H9 (cell line): ENCODE measurements around the gene ANAPC16. TPM values are rescaled to one million over a fixed set of nuclear protein-coding genes. Genes with fewer than 3 reads are reported as not detected.

Source experiments
- DNase-seq: peaks from one replicate; pipeline ENCODE4 v3.0.0-alpha.2; 2017
- H2AFZ ChIP-seq: one replicate; pipeline ENCODE4 v1.6.1; 2013; ENCODE audit warnings: mild to moderate bottlenecking, low read length, control low read depth, moderate library complexity
- H2AK5ac ChIP-seq: 2 replicates; pipeline ENCODE4 v1.6.1; 2013; ENCODE audit warnings: low read length, control low read depth, mixed read lengths; ENCODE audit not compliant: insufficient read length
- H2BK120ac ChIP-seq: one replicate; pipeline ENCODE4 v1.6.1; 2013; ENCODE audit warnings: low read depth, mild to moderate bottlenecking, low read length, control low read depth, inconsistent platforms; ENCODE audit not compliant: poor library complexity, severe bottlenecking
- H2BK12ac ChIP-seq: 2 replicates; pipeline ENCODE4 v1.6.1; 2013; ENCODE audit warnings: low read length, control low read depth, mixed read lengths, low read depth; ENCODE audit not compliant: insufficient read length
- H2BK15ac ChIP-seq: 2 replicates; pipeline ENCODE4 v1.6.1; 2013; ENCODE audit warnings: low read depth, low read length, control low read depth
- H2BK20ac ChIP-seq: one replicate; pipeline ENCODE4 v1.6.1; 2013; ENCODE audit warnings: low read depth, mild to moderate bottlenecking, low read length, control low read depth, inconsistent platforms; ENCODE audit not compliant: poor library complexity, severe bottlenecking
- H2BK5ac ChIP-seq: 2 replicates; pipeline ENCODE4 v1.6.1; 2013; ENCODE audit warnings: low read length, control low read depth, mixed read lengths; ENCODE audit not compliant: insufficient read length
- H3K14ac ChIP-seq: 2 replicates; pipeline ENCODE4 v1.6.1; 2013; ENCODE audit warnings: low read length, control low read depth; ENCODE audit not compliant: insufficient read depth
- H3K18ac ChIP-seq: 2 replicates; pipeline ENCODE4 v1.6.1; 2013; ENCODE audit warnings: low read depth, mild to moderate bottlenecking, mixed read lengths, low read length, control low read depth; ENCODE audit not compliant: insufficient read length
- H3K23ac ChIP-seq: 2 replicates; pipeline ENCODE4 v1.6.1; 2013; ENCODE audit warnings: low read length, control low read depth, mixed read lengths, low read depth; ENCODE audit not compliant: insufficient read length
- H3K23me2 ChIP-seq: 2 replicates; pipeline ENCODE4 v1.6.1; 2013; ENCODE audit warnings: low read depth, mild to moderate bottlenecking, mixed read lengths, low read length, control low read depth; ENCODE audit not compliant: insufficient read length, poor library complexity, severe bottlenecking
- H3K27ac ChIP-seq: 2 replicates; pipeline ENCODE4 v1.5.1; 2013; ENCODE audit warnings: low read length, control low read depth, mixed read lengths, low read depth; ENCODE audit not compliant: insufficient read length
- H3K27me3 ChIP-seq: 2 replicates; pipeline ENCODE4 v1.6.1; 2013; ENCODE audit warnings: low read length, control low read depth, inconsistent platforms; ENCODE audit not compliant: insufficient read depth
- H3K4ac ChIP-seq: 2 replicates; pipeline ENCODE4 v1.6.1; 2013; ENCODE audit warnings: low read depth, mild to moderate bottlenecking, control low read depth, inconsistent platforms, low read length, moderate library complexity
- H3K4me1 ChIP-seq: 2 replicates; pipeline ENCODE4 v1.6.1; 2013; ENCODE audit warnings: low read length, control low read depth, inconsistent platforms; ENCODE audit not compliant: insufficient read depth
- H3K4me2 ChIP-seq: 2 replicates; pipeline ENCODE4 v1.6.1; 2013; ENCODE audit warnings: low read length, control low read depth, mixed read lengths; ENCODE audit not compliant: insufficient read length, insufficient read depth
- H3K56ac ChIP-seq: 2 replicates; pipeline ENCODE4 v1.6.1; 2013; ENCODE audit warnings: low read depth, mild to moderate bottlenecking, mixed read lengths, low read length, control low read depth; ENCODE audit not compliant: insufficient read length
- H3K79me1 ChIP-seq: 2 replicates; pipeline ENCODE4 v1.6.1; 2013; ENCODE audit warnings: low read depth, mild to moderate bottlenecking, moderate library complexity, low read length, control low read depth, inconsistent platforms; ENCODE audit not compliant: insufficient read depth, poor library complexity, severe bottlenecking
- H3K79me2 ChIP-seq: 2 replicates; pipeline ENCODE4 v1.6.1; 2013; ENCODE audit warnings: low read length, control low read depth, inconsistent platforms; ENCODE audit not compliant: insufficient read depth
- H3K9ac ChIP-seq: 2 replicates; pipeline ENCODE4 v1.6.1; 2013; ENCODE audit warnings: low read length, control low read depth, mixed read lengths; ENCODE audit not compliant: insufficient read length; ENCODE audit errors: extremely low read depth
- H3K9me3 ChIP-seq: one replicate; pipeline ENCODE4 v1.6.1; 2013; ENCODE audit warnings: low read depth, low read length, inconsistent platforms; ENCODE audit not compliant: control insufficient read depth
- H3T11ph ChIP-seq: one replicate; pipeline ENCODE4 v1.6.1; 2013; ENCODE audit warnings: mild to moderate bottlenecking, low read length, control low read depth, inconsistent platforms
- H4K20me1 ChIP-seq: one replicate; pipeline ENCODE4 v1.6.1; 2013; ENCODE audit not compliant: control insufficient read depth, insufficient read length, insufficient read depth
- H4K5ac ChIP-seq: 2 replicates; pipeline ENCODE4 v1.6.1; 2013; ENCODE audit warnings: low read depth, mild to moderate bottlenecking, mixed read lengths, low read length, control low read depth; ENCODE audit not compliant: insufficient read length
- H4K8ac ChIP-seq: replicated peaks from 2 replicates; pipeline ENCODE4 v1.6.1; 2013; ENCODE audit warnings: low read length, control low read depth, mixed read lengths, low read depth; ENCODE audit not compliant: insufficient read length
- H4K91ac ChIP-seq: 2 replicates; pipeline ENCODE4 v1.6.1; 2013; ENCODE audit warnings: low read depth, mild to moderate bottlenecking, moderate library complexity, mixed read lengths, low read length, control low read depth; ENCODE audit not compliant: insufficient read length
- H3K27ac Mint-ChIP-seq, 3 experiments: 2 replicates in 2 of 3; 3 replicates in 1 of 3; pipeline ENCODE4 v1.8.0; 2020 to 2021; ENCODE audit warnings: mixed read lengths in 3 of 3, mild to moderate bottlenecking in 1 of 3, moderate library complexity in 1 of 3
- H3K27me3 Mint-ChIP-seq: 2 replicates; pipeline ENCODE4 v1.8.0; 2021; ENCODE audit warnings: low read depth, mild to moderate bottlenecking, moderate library complexity, mixed read lengths
- H3K36me3 Mint-ChIP-seq, 3 experiments: 2 replicates in 2 of 3; 3 replicates in 1 of 3; pipeline ENCODE4 v1.8.0; 2020 to 2021; ENCODE audit warnings: low read depth in 3 of 3, mixed read lengths in 3 of 3; ENCODE audit not compliant: insufficient read depth in 1 of 3
- H3K4me1 Mint-ChIP-seq, 2 experiments: 2 replicates each; pipeline ENCODE4 v1.8.0; 2020; ENCODE audit warnings: mixed read lengths in 2 of 2
- H3K4me3 Mint-ChIP-seq, 2 experiments: 2 replicates in 1 of 2; 3 replicates in 1 of 2; pipeline ENCODE4 v1.8.0; 2020 to 2021; ENCODE audit warnings: mild to moderate bottlenecking in 2 of 2, mixed read lengths in 2 of 2, moderate library complexity in 1 of 2
- H3K9me3 Mint-ChIP-seq, 2 experiments: 2 replicates in 1 of 2; 3 replicates in 1 of 2; pipeline ENCODE4 v1.8.0; 2020; ENCODE audit warnings: mild to moderate bottlenecking in 2 of 2, mixed read lengths in 2 of 2, moderate library complexity in 1 of 2
- CTCF ChIP-seq: fragments of 200-600 bp; sonication (generic); conservative IDR thresholded peaks from 3 replicates; pipeline ENCODE4 v1.8.0; 2021; ENCODE audit warnings: antibody characterized with exemption, mild to moderate bottlenecking
- WGBS: extraction: QIAGEN DNeasy Blood & Tissue Kit; methylation state at CpG from one replicate; pipeline ENCODE4 v1.1.7; 2013; ENCODE audit warnings: missing lambda C conversion rate, low lambda C conversion rate, mixed read lengths; ENCODE audit not compliant: insufficient read length; ENCODE audit errors: extremely low coverage; 5-methylcytosine and 5-hydroxymethylcytosine counted together
- total RNA-seq: library from RNA; stranded (reverse); gene quantifications from 2 replicates; pipeline ENCODE4 v1.2.1, GENCODE V29; 2021

ANAPC16 gene
- total RNA-seq, 1 experiment from 2014 or later, result 66.6 TPM

- no peak overlapping the region for H3K23ac ChIP-seq
- no peak overlapping the region for H3T11ph ChIP-seq
- no peak overlapping the region for H3K4me2 ChIP-seq
- H2BK120ac ChIP-seq, result no peak overlapping the region
- no peaks in the 10 kb centered on the region for H3K79me2 ChIP-seq
- no peak overlapping the region for H3K27ac ChIP-seq
- H3K4me1 ChIP-seq, result peaks cover 21% of the 10 kb centered on the region
- H3K56ac ChIP-seq, result no peak overlapping the region
- Mint-ChIP-seq H3K4me1 (peaks cover 48 to 56% of the 10 kb centered on the region in 2 experiments), H3K27ac (peak overlapping the region in 2 of 3 experiments; percentile 36 to 40; a peak in 1 of 7 replicates), H3K36me3 (no peaks in the 10 kb centered on the region), H3K9me3 (no peaks in the 10 kb centered on the region), H3K4me3 (peak overlapping the region in 1 of 2 experiments; percentile 39; a peak in 1 of 5 replicates), H3K27me3 (no peaks in the 10 kb centered on the region; the same call in 1 of the 2 replicates)
- H2AK5ac ChIP-seq, result no peak overlapping the region
- no peak overlapping the region for H3K18ac ChIP-seq
- no peak overlapping the region; the same call in 1 of the 2 replicates for H2BK15ac ChIP-seq
- H2AFZ ChIP-seq, result no peak overlapping the region
- no peak overlapping the region for H3K4ac ChIP-seq
- H4K8ac ChIP-seq, result no peak overlapping the region
- no peaks in the 10 kb centered on the region for H3K79me1 ChIP-seq
- no peak overlapping the region for H4K91ac ChIP-seq
- H3K23me2 ChIP-seq, result peaks cover 4% of the 10 kb centered on the region
- H4K5ac ChIP-seq, result no peak overlapping the region
- H2BK20ac ChIP-seq, result no peak overlapping the region
- TF ChIP-seq CTCF, result no peak
- H2BK5ac ChIP-seq, result no peak overlapping the region
- no peak for DNase-seq
- H3K14ac ChIP-seq, result no peak overlapping the region
- peak overlapping the region; percentile 12 for H2BK12ac ChIP-seq
- H3K9me3 ChIP-seq, result no peaks in the 10 kb centered on the region
- H4K20me1 ChIP-seq, result no peaks in the 10 kb centered on the region
- no peaks in the 10 kb centered on the region for H3K27me3 ChIP-seq
- no peak overlapping the region for H3K9ac ChIP-seq
- no CpG with 5 or more reads among the region's 1 CpG for WGBS
Observed at GRCh38 chr10:72264536-72264935, 48.7 kb downstream of the ANAPC16 start.
